Measurements from ENCODE around the gene XRCC5.

XRCC5 gene

DNA sequence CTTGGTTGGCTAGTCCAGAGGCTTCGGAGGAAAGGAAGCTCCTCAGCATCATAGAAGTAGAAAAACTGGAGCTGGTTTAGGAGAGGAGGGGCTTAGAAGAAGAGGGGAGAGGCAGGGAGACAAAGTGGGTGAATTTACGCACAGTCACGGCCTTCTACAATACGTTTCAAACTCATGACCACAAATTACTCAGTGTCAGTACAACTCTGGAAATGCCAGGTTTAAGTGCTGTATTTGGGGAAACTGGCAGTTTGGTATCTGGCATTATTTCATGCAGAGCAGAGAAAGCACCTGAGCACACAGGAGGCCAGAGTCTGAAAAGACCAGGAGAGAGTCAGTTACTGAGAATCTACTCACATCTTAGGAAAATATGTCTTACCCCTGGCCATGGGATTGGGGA, 55.4 kb downstream of the XRCC5 start (continued):
- TF ChIP-seq ZNF302 (tag by site-specific recombination; IDR thresholded peaks at IDR 0.05; ENCODE audit: low read depth) = no peak
- TF ChIP-seq ZBTB11 (tag by site-specific recombination; conservative IDR thresholded peaks at IDR 0.05; ENCODE audit: low read depth) = no peak

GRCh38 chr2:216165711-216166110, 56.6 kb downstream of the XRCC5 start:
- POLR2A ChIA-PET = interaction anchor here (0.6 kb wide), 1 partner anchor 59 kb away, joined by 7 read pairs; no protein-coding TSS in a partner anchor
- Histone ChIP-seq H3K4me3 (ENCODE audit: low read depth, low read length) (no peak overlapping the region), H3K36me3 (ENCODE audit: control insufficient read depth in 2 of 2, insufficient read depth in 1 of 2, low read length in 2 of 2) (peaks cover 62 to 92% of the 10 kb centered on the region in 2 experiments), H3K27ac (ENCODE audit: extremely low read depth, low read depth, low read length) (no peak overlapping the region), H3K9me3 (ENCODE audit: control insufficient read depth, insufficient read depth, low read depth, low read length) (no peaks in the 10 kb centered on the region), H3K4me1 (ENCODE audit: control insufficient read depth, insufficient read depth, low read length) (no peaks in the 10 kb centered on the region)
- CTCF ChIA-PET = no interaction called here
- no peak for TF ChIP-seq GFI1B (tag by site-specific recombination; IDR thresholded peaks at IDR 0.05)
- TF ChIP-seq SCRT2 (tag by site-specific recombination; IDR thresholded peaks at IDR 0.05) = no peak
- TF ChIP-seq ZNF157 (tag by site-specific recombination; IDR thresholded peaks at IDR 0.05) = no peak

GRCh38 chr2:216169087-216169486, 59.9 kb downstream of the XRCC5 start:
- Histone ChIP-seq H3K4me1 (ENCODE audit: control insufficient read depth, insufficient read depth, low read length) (no peaks in the 10 kb centered on the region), H3K4me3 (ENCODE audit: low read depth, low read length) (no peak overlapping the region), H3K36me3 (ENCODE audit: control insufficient read depth in 2 of 2, insufficient read depth in 1 of 2, low read length in 2 of 2) (peaks cover 52 to 89% of the 10 kb centered on the region in 2 experiments), H3K9me3 (ENCODE audit: control insufficient read depth, insufficient read depth, low read depth, low read length) (no peaks in the 10 kb centered on the region), H3K27ac (ENCODE audit: extremely low read depth, low read depth, low read length) (no peak overlapping the region)
- POLR2A ChIA-PET = no interaction called here
- TF ChIP-seq ZNF248 (tag by site-specific recombination; IDR thresholded peaks at IDR 0.05) (no peak), ZIC2 (tag by site-specific recombination; IDR thresholded peaks at IDR 0.05) (no peak)
- CTCF ChIA-PET = no interaction called here

GRCh38 chr2:216170076-216170763, 61.1 kb downstream of the XRCC5 start:
- Histone ChIP-seq H3K27ac (ENCODE audit: extremely low read depth, low read depth, low read length) (no peak overlapping the region), H3K4me3 (ENCODE audit: low read depth, low read length) (no peak overlapping the region), H3K36me3 (ENCODE audit: control insufficient read depth in 2 of 2, insufficient read depth in 1 of 2, low read length in 2 of 2) (peaks cover 55 to 89% of the 10 kb centered on the region in 2 experiments), H3K9me3 (ENCODE audit: control insufficient read depth, insufficient read depth, low read depth, low read length) (no peaks in the 10 kb centered on the region), H3K4me1 (ENCODE audit: control insufficient read depth, insufficient read depth, low read length) (no peaks in the 10 kb centered on the region)
- ChIA-PET CTCF (interaction anchor here (0.5 kb wide), 1 partner anchor 233 kb away, joined by 4 read pairs; no protein-coding TSS in a partner anchor), POLR2A (no interaction called here)
- TF ChIP-seq, protein P1, sequence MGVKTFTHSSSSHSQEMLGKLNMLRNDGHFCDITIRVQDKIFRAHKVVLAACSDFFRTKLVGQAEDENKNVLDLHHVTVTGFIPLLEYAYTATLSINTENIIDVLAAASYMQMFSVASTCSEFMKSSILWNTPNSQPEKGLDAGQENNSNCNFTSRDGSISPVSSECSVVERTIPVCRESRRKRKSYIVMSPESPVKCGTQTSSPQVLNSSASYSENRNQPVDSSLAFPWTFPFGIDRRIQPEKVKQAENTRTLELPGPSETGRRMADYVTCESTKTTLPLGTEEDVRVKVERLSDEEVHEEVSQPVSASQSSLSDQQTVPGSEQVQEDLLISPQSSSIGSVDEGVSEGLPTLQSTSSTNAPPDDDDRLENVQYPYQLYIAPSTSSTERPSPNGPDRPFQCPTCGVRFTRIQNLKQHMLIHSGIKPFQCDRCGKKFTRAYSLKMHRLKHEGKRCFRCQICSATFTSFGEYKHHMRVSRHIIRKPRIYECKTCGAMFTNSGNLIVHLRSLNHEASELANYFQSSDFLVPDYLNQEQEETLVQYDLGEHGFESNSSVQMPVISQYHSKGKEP (tag by site-specific recombination; IDR thresholded peaks at IDR 0.05) = no peak
- TF ChIP-seq HOXD13 (CRISPR knock-in tag; IDR thresholded peaks at IDR 0.05; ENCODE audit: borderline replicate concordance) (no peak), GLIS2 (tag by site-specific recombination; IDR thresholded peaks at IDR 0.05) (no peak), ZSCAN4 (tag by site-specific recombination; IDR thresholded peaks at IDR 0.05) (no peak), ZNF488 (tag by site-specific recombination; IDR thresholded peaks at IDR 0.05) (no peak), ZNF670 (tag by site-specific recombination; IDR thresholded peaks at IDR 0.05; ENCODE audit: low read depth) (no peak), REPIN1 (tag by site-specific recombination; IDR thresholded peaks at IDR 0.05; ENCODE audit: low read depth) (no peak), KLF1 (tag by site-specific recombination; IDR thresholded peaks at IDR 0.05) (no peak)

Data from HEK293 (cell line).